Colonic mucosa (tissue), 4 donors: ENCODE results near the gene OLFM3. TPM values are rescaled to one million over a fixed set of nuclear protein-coding genes. Genes with fewer than 3 reads are reported as not detected.

Source experiments
- DNase-seq: peaks from one replicate; pipeline ENCODE4 v3.0.0-alpha.2; 2020
- H3K27ac ChIP-seq: fragments of 200-600 bp; one replicate; pipeline ENCODE4 v1.8.0; 2021
- H3K27me3 ChIP-seq: fragments of 200-600 bp; one replicate; pipeline ENCODE4 v1.8.0; 2021
- H3K36me3 ChIP-seq: fragments of 200-600 bp; one replicate; pipeline ENCODE4 v1.8.0; 2021
- H3K4me1 ChIP-seq: fragments of 200-600 bp; one replicate; pipeline ENCODE4 v1.8.0; 2021; ENCODE audit warnings: mild to moderate bottlenecking
- H3K4me3 ChIP-seq: fragments of 200-600 bp; one replicate; pipeline ENCODE4 v1.8.0; 2021
- H3K9ac ChIP-seq, 2 donors: one replicate each; pipeline ENCODE4 v1.7.0; 2013; ENCODE audit warnings: control low read depth in 2 of 2, low read depth in 2 of 2, low read length in 2 of 2
- H3K9me3 ChIP-seq: fragments of 200-600 bp; one replicate; pipeline ENCODE4 v1.8.0; 2021
- intact Hi-C: fragments of 100-400 bp; cut with DNase I; formaldehyde crosslinking; loops from one replicate; pipeline ENCODE4 v1.14.1; 2022
- total RNA-seq, 2 donors: library from RNA; stranded (reverse); fragmentation: NEBNext Ultra II Directional in 1 of 2; extraction: Animal tissue kit (Norgen Biotek cat#: 25700) in 1 of 2; gene quantifications; one replicate each; pipeline ENCODE4 v1.2.1, GENCODE V29; 2021
- TF ChIP-seq, protein P1 (sequence below): fragments of 200-600 bp; IDR thresholded peaks from one replicate; pipeline ENCODE4 v1.8.0; 2022; ENCODE audit warnings: antibody characterized with exemption, mild to moderate bottlenecking
- donor health status: healthy.
- donor health status: DM: no; HTN: no; CAD: no.
- donor health status: DM: no; HTN: no; CAD: no.

The OLFM3 gene
- total RNA-seq, 2 donors from 2014 or later: 0.37 TPM; not detected in 1

GRCh38 chr1:101757985-101758384, 238.7 kb downstream of the OLFM3 start:
- Histone ChIP-seq H3K4me3 (no peak overlapping the region), H3K27ac (no peak overlapping the region), H3K36me3 (no peaks in the 10 kb centered on the region), H3K9ac (no peak overlapping the region), H3K4me1 (no peaks in the 10 kb centered on the region), H3K9me3 (no peaks in the 10 kb centered on the region), H3K27me3 (no peaks in the 10 kb centered on the region)
- TF ChIP-seq, protein P1, sequence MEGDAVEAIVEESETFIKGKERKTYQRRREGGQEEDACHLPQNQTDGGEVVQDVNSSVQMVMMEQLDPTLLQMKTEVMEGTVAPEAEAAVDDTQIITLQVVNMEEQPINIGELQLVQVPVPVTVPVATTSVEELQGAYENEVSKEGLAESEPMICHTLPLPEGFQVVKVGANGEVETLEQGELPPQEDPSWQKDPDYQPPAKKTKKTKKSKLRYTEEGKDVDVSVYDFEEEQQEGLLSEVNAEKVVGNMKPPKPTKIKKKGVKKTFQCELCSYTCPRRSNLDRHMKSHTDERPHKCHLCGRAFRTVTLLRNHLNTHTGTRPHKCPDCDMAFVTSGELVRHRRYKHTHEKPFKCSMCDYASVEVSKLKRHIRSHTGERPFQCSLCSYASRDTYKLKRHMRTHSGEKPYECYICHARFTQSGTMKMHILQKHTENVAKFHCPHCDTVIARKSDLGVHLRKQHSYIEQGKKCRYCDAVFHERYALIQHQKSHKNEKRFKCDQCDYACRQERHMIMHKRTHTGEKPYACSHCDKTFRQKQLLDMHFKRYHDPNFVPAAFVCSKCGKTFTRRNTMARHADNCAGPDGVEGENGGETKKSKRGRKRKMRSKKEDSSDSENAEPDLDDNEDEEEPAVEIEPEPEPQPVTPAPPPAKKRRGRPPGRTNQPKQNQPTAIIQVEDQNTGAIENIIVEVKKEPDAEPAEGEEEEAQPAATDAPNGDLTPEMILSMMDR: no peak
- intact Hi-C loops: no loop called here
- DNase-seq: no peak

DNA sequence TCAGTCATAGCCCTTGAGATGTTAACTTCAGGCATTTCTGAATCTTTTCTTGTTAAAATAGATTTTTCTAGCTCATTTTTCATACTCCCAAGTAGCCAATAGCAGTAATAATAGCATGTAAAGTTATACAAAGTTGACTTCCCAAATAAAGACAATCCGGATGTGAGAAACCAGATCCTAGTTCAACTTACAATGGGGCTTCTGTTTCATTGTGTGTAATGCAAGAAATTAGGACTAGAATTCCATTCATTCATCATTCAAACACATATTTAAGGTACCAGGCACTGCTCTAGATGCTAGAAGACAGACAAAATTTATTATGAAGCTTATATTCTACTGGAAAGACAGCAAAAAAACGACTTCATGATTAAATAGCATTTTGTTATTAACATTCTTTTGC, 240.3 kb downstream of the OLFM3 start:
- intact Hi-C loops: no loop called here
- Histone ChIP-seq H3K4me1 (no peaks in the 10 kb centered on the region), H3K27ac (no peak overlapping the region), H3K9me3 (no peaks in the 10 kb centered on the region), H3K9ac (no peak overlapping the region), H3K4me3 (no peak overlapping the region), H3K36me3 (no peaks in the 10 kb centered on the region), H3K27me3 (no peaks in the 10 kb centered on the region)
- TF ChIP-seq, protein P1: no peak
- DNase-seq: no peak
